HCT116 (cell line): ENCODE measurements around the gene PSG7.
"Not testable (repeated sequence)": the region's sequence is repeated elsewhere in the genome, so short reads cannot be mapped to it uniquely, and the experiment has no call there.

ENCODE experiments used
- EZH2 ChIP-seq: fragments of 200-600 bp; sonication (generic); IDR thresholded peaks from 2 replicates; pipeline ENCODE4 v1.6.1; 2017; ENCODE audit warnings: antibody characterized with exemption, mixed run types
- FOSL1 ChIP-seq: IDR thresholded peaks from 2 replicates; pipeline ENCODE4 v1.6.1; 2012; ENCODE audit warnings: low read depth
- POLR2AphosphoS5 ChIP-seq: IDR thresholded peaks from 2 replicates; pipeline ENCODE4 v1.6.1; 2011; ENCODE audit warnings: mild to moderate bottlenecking, low read depth, low read length, moderate library complexity
- TF ChIP-seq, protein P1 (sequence below), 3 experiments: fragments of 200-600 bp in 1 of 3; sonication (generic) in 1 of 3; IDR thresholded peaks in 2 of 3; conservative IDR thresholded peaks in 1 of 3; 2 replicates each; pipeline ENCODE4 v1.5.1; 2012 to 2017; ENCODE audit warnings: low read depth in 2 of 3, low read length in 2 of 3, antibody characterized with exemption in 1 of 3, borderline replicate concordance in 1 of 3, control low read depth in 1 of 3, mild to moderate bottlenecking in 1 of 3, mixed read lengths in 1 of 3, mixed run types in 1 of 3, moderate library complexity in 1 of 3; ENCODE audit not compliant: insufficient read depth in 1 of 3
- TF ChIP-seq, protein P2 (sequence below): IDR thresholded peaks from 2 replicates; pipeline ENCODE4 v1.6.1; 2012

GRCh38 chr19:42951476-42951875 lies 14.5 kb upstream of the PSG7 start:
- TF ChIP-seq EZH2, POLR2AphosphoS5, FOSL1: not testable (repeated sequence)
- TF ChIP-seq, protein P1, sequence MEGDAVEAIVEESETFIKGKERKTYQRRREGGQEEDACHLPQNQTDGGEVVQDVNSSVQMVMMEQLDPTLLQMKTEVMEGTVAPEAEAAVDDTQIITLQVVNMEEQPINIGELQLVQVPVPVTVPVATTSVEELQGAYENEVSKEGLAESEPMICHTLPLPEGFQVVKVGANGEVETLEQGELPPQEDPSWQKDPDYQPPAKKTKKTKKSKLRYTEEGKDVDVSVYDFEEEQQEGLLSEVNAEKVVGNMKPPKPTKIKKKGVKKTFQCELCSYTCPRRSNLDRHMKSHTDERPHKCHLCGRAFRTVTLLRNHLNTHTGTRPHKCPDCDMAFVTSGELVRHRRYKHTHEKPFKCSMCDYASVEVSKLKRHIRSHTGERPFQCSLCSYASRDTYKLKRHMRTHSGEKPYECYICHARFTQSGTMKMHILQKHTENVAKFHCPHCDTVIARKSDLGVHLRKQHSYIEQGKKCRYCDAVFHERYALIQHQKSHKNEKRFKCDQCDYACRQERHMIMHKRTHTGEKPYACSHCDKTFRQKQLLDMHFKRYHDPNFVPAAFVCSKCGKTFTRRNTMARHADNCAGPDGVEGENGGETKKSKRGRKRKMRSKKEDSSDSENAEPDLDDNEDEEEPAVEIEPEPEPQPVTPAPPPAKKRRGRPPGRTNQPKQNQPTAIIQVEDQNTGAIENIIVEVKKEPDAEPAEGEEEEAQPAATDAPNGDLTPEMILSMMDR (IDR thresholded peaks at IDR 0.05 in 2 of 3, conservative IDR thresholded peaks at IDR 0.05 in 1 of 3; ENCODE audit: borderline replicate concordance in 1 of 3, insufficient read depth in 1 of 3, low read depth in 2 of 3, low read length in 2 of 3): not testable (repeated sequence)
- TF ChIP-seq, protein P2, sequence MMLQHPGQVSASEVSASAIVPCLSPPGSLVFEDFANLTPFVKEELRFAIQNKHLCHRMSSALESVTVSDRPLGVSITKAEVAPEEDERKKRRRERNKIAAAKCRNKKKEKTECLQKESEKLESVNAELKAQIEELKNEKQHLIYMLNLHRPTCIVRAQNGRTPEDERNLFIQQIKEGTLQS: not testable (repeated sequence)
